ENCODE data around the gene RNASE9.
"Not testable (repeated sequence)": the region's sequence is repeated elsewhere in the genome, so short reads cannot be mapped to it uniquely, and the experiment has no call there.

Gene RNASE9

DNA sequence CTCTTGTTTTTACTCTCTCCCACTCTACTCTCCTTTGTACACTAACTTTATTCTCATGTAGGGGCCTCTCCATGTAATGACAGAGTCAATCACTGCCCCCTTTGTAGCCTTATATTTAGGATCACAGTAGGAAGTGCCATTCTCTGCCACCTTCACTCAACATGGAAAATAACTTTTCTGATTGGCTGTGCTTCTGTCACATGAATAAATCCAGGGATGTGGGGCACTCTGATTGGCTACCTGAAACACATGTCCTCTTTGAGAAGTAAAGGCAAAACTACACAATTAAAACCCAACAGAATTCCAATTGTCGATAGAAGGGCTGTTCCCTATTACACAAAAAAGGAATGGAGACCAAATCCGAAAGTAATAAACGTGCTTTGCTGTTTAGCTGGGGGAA lies at the start of gene RNASE9:
TSS of gene RNASE9 (minus strand) at position 87 of the 400 bp plus-strand sequence.
- DNase-seq = no peak

- peak; percentile 83 for DNase-seq
These were observed 49.3 kb upstream of the RNASE9 start for GRCh38 chr14:20610002-20610765.

- peak; percentile 74 for DNase-seq
These were observed 48.6 kb upstream of the RNASE9 start for GRCh38 chr14:20609215-20610001.

DNA sequence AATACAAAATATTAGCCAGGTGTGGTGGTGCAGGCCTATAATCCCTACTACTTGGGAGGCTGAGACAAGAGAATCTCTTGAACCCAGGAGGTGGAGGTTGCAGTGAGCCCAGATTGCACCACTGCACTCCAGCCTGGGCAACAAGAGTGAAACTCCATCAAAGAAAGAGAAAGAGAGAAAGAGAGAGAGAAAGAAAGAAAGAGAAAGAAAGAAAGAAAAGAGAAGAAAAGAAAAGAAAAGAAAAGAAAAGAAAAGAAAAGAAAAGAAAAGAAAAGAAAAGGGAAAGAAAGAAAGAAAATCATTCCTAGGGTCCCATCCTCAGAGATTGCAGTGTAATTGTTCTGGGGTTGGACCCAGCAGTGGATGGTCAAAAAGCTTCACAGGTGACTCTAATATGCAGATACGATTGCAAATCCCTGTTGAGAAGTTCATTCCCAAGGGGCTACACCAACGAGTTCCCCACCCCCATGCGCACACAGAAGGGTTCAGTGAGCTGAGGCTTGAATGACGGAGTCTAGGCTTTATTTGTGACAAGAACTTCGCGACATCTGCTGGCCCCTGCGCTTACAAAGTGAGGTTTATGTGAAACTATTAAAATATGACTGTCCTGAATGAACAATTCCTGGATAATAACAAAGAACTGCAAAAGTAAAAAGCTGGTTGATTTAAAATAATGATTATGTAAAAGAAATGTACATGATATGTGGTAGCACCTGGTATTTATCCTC lies 47.7 kb upstream of the RNASE9 start:
- DNase-seq = no peak

GRCh38 chr14:20607617-20608016 lies 46.8 kb upstream of the RNASE9 start:
- no peak for DNase-seq

- no peak for DNase-seq
These were observed 46.0 kb upstream of the RNASE9 start for GRCh38 chr14:20606902-20607242.

DNA sequence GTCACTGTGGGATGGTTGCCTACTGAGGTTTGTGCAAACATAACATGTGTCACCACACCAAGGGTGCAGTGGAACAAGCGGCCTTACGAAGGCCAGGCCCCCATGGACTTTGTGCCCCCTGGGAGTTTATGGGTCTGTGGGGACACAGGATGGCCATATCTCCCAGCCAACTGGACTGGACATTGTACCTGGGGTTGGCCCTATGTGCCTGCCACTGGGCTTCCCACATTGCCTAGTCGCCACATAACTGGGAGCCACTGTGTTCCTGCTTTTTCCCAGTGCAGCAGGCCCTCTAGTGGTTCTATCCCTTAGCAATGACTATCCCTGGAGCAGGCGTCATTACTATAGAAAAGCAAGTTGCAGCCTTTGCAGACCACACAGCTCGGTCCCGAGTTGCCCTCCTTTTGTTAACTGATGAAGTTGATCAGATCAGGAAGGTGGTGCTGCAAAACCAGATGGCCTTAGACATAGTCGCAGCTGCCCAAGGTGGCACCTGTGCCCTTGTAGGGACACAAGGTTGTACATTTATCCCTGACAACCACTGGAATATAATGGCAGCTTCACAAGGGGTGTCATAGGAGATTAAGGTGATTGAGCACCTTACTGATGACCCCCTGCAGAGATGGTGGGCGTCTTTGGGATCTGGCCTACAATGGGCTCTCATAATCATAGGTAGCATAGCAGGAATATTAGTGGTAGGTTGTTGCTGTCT lies 45.5 kb upstream of the RNASE9 start:
- no peak for DNase-seq

GRCh38 chr14:20603813-20604690 lies 43.2 kb upstream of the RNASE9 start:
- no peak for DNase-seq

GRCh38 chr14:20602583-20602982 lies 41.7 kb upstream of the RNASE9 start:
- no peak for DNase-seq

GRCh38 chr14:20601522-20601921 lies 40.7 kb upstream of the RNASE9 start:
- DNase-seq = no peak

DNA sequence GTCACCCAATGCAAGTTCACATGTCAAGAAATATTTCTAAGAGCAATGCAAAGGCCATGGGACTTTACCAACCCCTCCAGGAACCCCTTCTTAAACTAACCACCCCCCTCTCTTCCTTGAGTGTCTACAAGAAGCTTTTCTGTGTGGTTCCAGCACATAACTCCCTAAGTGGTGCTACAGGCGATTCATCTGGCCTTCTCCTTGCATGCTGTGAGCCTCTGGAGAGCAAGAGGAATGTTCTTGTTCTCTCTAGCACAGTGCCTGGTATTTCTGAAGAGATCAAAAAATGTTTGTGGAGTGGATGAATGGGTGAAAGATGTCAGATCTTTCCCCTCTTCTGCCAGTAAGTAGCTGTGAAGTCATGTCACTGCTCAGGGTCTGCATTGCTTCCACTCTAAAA lies 36.3 kb upstream of the RNASE9 start:
- DNase-seq = no peak

DNA sequence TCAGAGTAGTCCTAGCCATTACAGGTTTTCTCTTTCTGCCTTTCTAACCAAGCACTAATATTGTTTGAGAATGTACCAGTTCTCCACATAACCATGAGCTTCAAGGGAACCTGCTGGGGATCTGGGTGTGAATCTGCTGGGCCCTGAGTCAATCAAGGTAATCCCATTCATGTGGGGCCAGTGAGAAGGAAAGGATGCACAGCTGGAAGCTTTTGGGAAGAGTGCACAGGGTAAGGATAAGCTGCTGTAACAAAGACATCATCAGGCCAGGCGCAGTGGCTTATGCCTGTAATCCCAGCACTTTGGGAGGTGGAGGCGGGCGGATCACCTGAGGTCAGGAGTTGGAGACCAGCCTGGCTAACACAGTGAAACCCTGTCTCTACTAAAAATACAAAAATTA lies 34.9 kb upstream of the RNASE9 start:
- not testable (repeated sequence) for DNase-seq

DNA sequence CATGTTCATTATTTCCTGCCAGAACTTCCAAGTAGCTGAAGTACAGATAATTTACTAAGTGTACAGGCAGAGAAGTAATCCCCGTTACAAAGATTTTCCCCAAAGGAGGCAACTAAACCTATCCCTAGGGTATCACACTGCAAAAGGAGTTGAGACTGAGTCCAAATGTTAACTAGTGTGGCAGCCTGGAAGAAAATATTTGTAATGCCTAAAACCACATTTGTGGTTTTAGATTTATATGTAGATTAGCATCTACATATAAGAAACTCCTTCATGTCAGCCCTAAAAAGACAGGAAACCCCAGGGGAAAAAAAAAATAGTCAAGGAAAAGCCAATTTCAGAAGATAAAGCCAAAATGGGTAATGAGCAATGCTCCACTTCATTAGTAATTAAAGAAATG lies 31.7 kb upstream of the RNASE9 start:
- DNase-seq = no peak

DNA sequence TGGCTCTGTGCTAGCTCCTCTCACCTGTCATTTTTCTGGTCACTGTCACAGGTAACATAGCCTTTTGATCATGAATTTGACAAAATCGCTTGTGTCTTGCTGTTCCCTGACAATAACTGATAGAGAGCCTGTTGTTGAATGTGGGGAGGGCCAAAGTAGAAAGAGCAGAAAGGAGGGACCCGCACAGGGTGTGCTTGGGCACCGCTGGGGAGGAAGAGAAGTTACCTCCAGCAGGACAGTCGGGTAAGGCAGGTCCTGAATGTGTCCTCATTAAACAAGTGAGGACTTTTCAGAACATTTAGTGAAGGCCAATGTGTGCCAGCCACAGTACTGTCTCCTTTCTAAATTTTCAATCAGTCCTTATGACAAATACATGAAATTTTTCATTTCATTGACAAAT lies 30.4 kb upstream of the RNASE9 start, which contains the start of gene RNASE12:
TSS of gene RNASE12 (minus strand) at position 142 of the 400 bp plus-strand sequence. CDS start 653 bp downstream, outside the sequence.
- no peak for DNase-seq

GRCh38 chr14:20587489-20588154 lies 26.8 kb upstream of the RNASE9 start, which contains the start of gene RNASE11:
RNASE11 (minus strand) TSS chr14:20588001.
- no peak for DNase-seq

DNA sequence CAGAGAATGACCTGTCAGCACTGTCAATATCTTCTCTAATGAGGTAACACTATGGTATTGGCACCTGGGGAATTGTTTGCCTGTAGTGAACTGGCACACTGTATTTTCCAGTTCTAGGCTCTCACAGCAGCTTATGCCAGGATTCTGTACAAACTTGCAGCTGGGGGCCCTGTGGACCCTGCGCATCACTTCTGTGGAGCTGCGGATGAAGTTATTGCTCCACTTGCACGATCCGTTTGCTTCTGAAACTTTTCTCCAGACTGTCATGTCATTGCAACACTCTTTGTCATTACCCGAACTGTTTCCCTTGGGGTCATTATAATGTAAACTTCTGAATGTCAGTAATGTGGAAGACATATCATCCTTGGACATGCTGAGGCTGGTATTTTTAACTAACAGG lies 23.1 kb upstream of the RNASE9 start:
- DNase-seq = no peak

DNA sequence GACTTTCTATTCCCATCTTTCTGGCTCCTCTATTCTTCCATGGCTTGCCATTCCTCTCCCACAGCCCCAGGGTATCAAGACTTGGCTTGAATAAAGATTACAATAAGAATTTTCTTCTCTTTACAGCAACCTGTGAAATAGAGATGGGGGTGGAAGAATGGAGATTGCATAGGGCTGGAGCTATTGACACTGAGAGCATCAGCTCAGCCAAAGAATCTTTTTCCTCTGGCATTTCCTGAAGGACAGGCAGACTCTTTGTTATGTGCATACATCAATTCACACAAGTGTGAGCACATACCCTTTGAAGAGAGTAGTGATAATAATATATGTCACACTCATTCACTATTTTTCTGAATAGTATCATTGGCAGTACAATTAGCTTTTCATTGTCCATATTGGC lies 22.3 kb upstream of the RNASE9 start:
- DNase-seq = no peak

GRCh38 chr14:20580242-20580641 lies 19.4 kb upstream of the RNASE9 start:
- DNase-seq = no peak

DNA sequence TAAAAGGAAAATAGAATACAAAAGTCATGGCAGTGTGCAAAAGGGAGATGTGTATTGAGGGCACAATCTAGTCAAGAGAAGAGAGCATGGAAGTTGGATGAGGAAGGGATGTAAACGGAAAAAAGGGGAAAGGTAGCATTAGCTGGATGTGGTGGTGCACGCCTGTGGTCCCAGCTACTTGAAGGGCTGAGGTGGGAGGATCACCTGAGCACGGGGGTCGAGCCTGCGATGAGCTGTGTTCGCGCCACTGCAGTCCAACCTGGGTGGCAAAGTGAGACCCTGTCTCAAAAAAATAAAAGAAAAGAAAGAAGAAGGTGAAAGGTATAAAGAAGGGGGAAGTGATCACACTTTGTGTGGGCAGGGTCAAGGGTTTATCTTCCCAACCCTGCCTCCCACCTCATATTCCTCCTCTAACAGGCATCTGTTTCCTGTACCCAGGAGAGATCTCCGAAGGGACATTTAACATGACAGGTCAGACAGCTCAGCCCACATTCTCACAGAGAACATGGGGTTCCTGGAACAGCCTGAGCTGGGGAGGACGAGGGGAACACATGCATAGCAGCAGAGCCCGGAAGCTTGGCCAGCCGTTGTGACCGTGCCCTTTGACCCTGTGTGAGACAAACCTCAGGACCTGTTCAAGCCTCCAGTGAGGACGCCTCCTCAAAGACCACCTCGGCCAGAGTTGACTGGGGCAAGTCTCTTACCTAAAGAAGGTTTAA lies 18.1 kb upstream of the RNASE9 start:
- no peak for DNase-seq

GRCh38 chr14:20578325-20578724 lies 17.5 kb upstream of the RNASE9 start:
- DNase-seq = no peak

Data from NCI-H146 (cell line).